Activated CD4-positive, alpha-beta memory T cell treated with anti-CD3 and anti-CD28 coated beads, Interleukin-2, amount 10 ng/mL, durations not matched to agents 7 days and 5 days (primary cell): Measurements from ENCODE around the gene NOVA2. TPM values are rescaled to one million over a fixed set of nuclear protein-coding genes. Genes with fewer than 3 reads are reported as not detected.
A peak's percentile ranks its signal among the peaks of the same experiment; 100 is the strongest.
"Not testable (repeated sequence)": the region's sequence is repeated elsewhere in the genome, so short reads cannot be mapped to it uniquely, and the experiment has no call there.

ENCODE experiments used
- CTCF ChIA-PET: fragments of 350-600 bp; sonication (Branson Sonifier 250); formaldehyde crosslinking; loops from one replicate; lab custom pipeline; 2021; ENCODE audit warnings: antibody characterized with exemption, inconsistent platforms; lab: Charles Lee
- POLR2A ChIA-PET: fragments of 350-600 bp; sonication (Branson Sonifier 250); formaldehyde crosslinking; loops from one replicate; lab custom pipeline; 2021; ENCODE audit warnings: antibody characterized with exemption; lab: Charles Lee
- DNase-seq: peaks from one replicate; pipeline ENCODE4 v3.0.0-alpha.2; 2020
- H3K27ac Mint-ChIP-seq: one replicate; pipeline ENCODE4 v1.8.0; 2021; ENCODE audit warnings: mild to moderate bottlenecking, mixed read lengths
- H3K27me3 Mint-ChIP-seq: one replicate; pipeline ENCODE4 v1.8.0; 2021; ENCODE audit warnings: mixed read lengths
- H3K36me3 Mint-ChIP-seq: one replicate; pipeline ENCODE4 v1.8.0; 2021; ENCODE audit warnings: low read depth, mixed read lengths
- H3K4me1 Mint-ChIP-seq: one replicate; pipeline ENCODE4 v1.8.0; 2021; ENCODE audit warnings: mixed read lengths
- H3K4me3 Mint-ChIP-seq: one replicate; pipeline ENCODE4 v1.8.0; 2021; ENCODE audit warnings: mild to moderate bottlenecking, mixed read lengths
- H3K9me3 Mint-ChIP-seq: one replicate; pipeline ENCODE4 v1.8.0; 2021; ENCODE audit warnings: mixed read lengths
- total RNA-seq, 2 experiments: library from RNA; stranded (reverse); gene quantifications; one replicate each; pipeline ENCODE4 v1.2.3, GENCODE V29; 2021

Gene NOVA2
- total RNA-seq, 2 experiments from 2014 or later = 0.15 to 0.30 TPM

GRCh38 chr19:45906221-45906620 lies 67.4 kb downstream of the NOVA2 start:
- ChIA-PET POLR2A (interaction anchor here (0.7 kb wide), 1 partner anchor 11 kb away, joined by 3 read pairs; no protein-coding TSS in a partner anchor), CTCF (no interaction called here)
- DNase-seq = no peak
- H3K4me1 Mint-ChIP-seq = peaks cover 18% of the 10 kb centered on the region
- no peaks in the 10 kb centered on the region for H3K9me3 Mint-ChIP-seq
- H3K27me3 Mint-ChIP-seq = peaks cover 15% of the 10 kb centered on the region
- H3K36me3 Mint-ChIP-seq = peaks cover 3% of the 10 kb centered on the region
- no peak overlapping the region for H3K27ac Mint-ChIP-seq
- no peak overlapping the region for H3K4me3 Mint-ChIP-seq

- peaks cover 7% of the 10 kb centered on the region for H3K27me3 Mint-ChIP-seq
- CTCF ChIA-PET = no interaction called here
- H3K4me1 Mint-ChIP-seq = peaks cover 29% of the 10 kb centered on the region
- POLR2A ChIA-PET = no interaction called here
- H3K4me3 Mint-ChIP-seq = no peak overlapping the region
- DNase-seq = no peak
- no peaks in the 10 kb centered on the region for H3K9me3 Mint-ChIP-seq
- H3K36me3 Mint-ChIP-seq = peaks cover 12% of the 10 kb centered on the region
- H3K27ac Mint-ChIP-seq = no peak overlapping the region
Observed at GRCh38 chr19:45905011-45905410, 68.7 kb downstream of the NOVA2 start.

GRCh38 chr19:45902651-45903625 lies 70.7 kb downstream of the NOVA2 start:
- peaks cover 2% of the 10 kb centered on the region for H3K27me3 Mint-ChIP-seq
- H3K4me1 Mint-ChIP-seq = peaks cover 26% of the 10 kb centered on the region
- peak; percentile 100 for DNase-seq
- peak overlapping the region; percentile 98 for H3K4me3 Mint-ChIP-seq
- H3K36me3 Mint-ChIP-seq = peaks cover 25% of the 10 kb centered on the region
- no peaks in the 10 kb centered on the region for H3K9me3 Mint-ChIP-seq
- POLR2A ChIA-PET = interaction anchor here (0.7 to 4.0 kb wide), 16 partner anchors 8 to 185 kb away, joined by 3 to 34 read pairs (median 6); partner anchors contain the start of genes CCDC61, IRF2BP1, NANOS2 and SIX5
- CTCF ChIA-PET = interaction anchor here (0.6 to 2.9 kb wide), 19 partner anchors 12 to 257 kb away, joined by 3 to 17 read pairs (median 6); partner anchors contain the start of genes CCDC61, FOXA3, IRF2BP1 and NANOS2
- peak overlapping the region; percentile 82 for H3K27ac Mint-ChIP-seq

- H3K27me3 Mint-ChIP-seq = no peaks in the 10 kb centered on the region
- no peak for DNase-seq
- ChIA-PET POLR2A (interaction anchor here (1.2 to 4.0 kb wide), 9 partner anchors 10 to 94 kb away, joined by 3 to 34 read pairs (median 12); partner anchors contain the start of genes CCDC61, IRF2BP1 and NANOS2), CTCF (interaction anchor here (0.7 to 2.9 kb wide), 14 partner anchors 13 to 256 kb away, joined by 3 to 17 read pairs (median 7); partner anchors contain the start of genes CCDC61, FOXA3, IRF2BP1 and NANOS2)
- H3K36me3 Mint-ChIP-seq = peaks cover 25% of the 10 kb centered on the region
- peaks cover 26% of the 10 kb centered on the region for H3K4me1 Mint-ChIP-seq
- peak within 1 kb of the TSS; percentile 98 for H3K4me3 Mint-ChIP-seq
- no peaks in the 10 kb centered on the region for H3K9me3 Mint-ChIP-seq
- H3K27ac Mint-ChIP-seq = peak within 1 kb of the TSS; percentile 82
Observed at GRCh38 chr19:45901912-45902650, 71.6 kb downstream of the NOVA2 start, which contains the start of gene MYPOP. MYPOP (minus strand) TSS chr19:45902613; CDS start chr19:45901773, 840 bp downstream.

- Mint-ChIP-seq H3K27ac (no peak overlapping the region), H3K9me3 (no peaks in the 10 kb centered on the region), H3K4me1 (peaks cover 26% of the 10 kb centered on the region), H3K36me3 (peaks cover 25% of the 10 kb centered on the region), H3K4me3 (peak overlapping the region; percentile 51), H3K27me3 (no peaks in the 10 kb centered on the region)
- DNase-seq = peak; percentile 44
- ChIA-PET POLR2A (interaction anchor here (1.6 to 4.0 kb wide), 5 partner anchors 9 to 94 kb away, joined by 5 to 34 read pairs (median 16); partner anchors contain the start of genes CCDC61 and IRF2BP1), CTCF (interaction anchor here (0.9 to 2.9 kb wide), 3 partner anchors 15 to 132 kb away, joined by 4 to 12 read pairs (median 6); partner anchors contain the start of genes IRF2BP1 and SIX5)
Observed at GRCh38 chr19:45901432-45901911, 72.2 kb downstream of the NOVA2 start.

GRCh38 chr19:45900738-45901431 lies 72.8 kb downstream of the NOVA2 start:
- H3K36me3 Mint-ChIP-seq = peaks cover 25% of the 10 kb centered on the region
- H3K4me1 Mint-ChIP-seq = peaks cover 26% of the 10 kb centered on the region
- H3K27ac Mint-ChIP-seq = no peak overlapping the region
- no peaks in the 10 kb centered on the region for H3K27me3 Mint-ChIP-seq
- H3K4me3 Mint-ChIP-seq = peak overlapping the region; percentile 49
- POLR2A ChIA-PET = interaction anchor here (1.6 to 4.0 kb wide), 3 partner anchors 13 to 18 kb away, joined by 5 to 34 read pairs (median 29); partner anchors contain the start of gene IRF2BP1
- no peaks in the 10 kb centered on the region for H3K9me3 Mint-ChIP-seq
- CTCF ChIA-PET = interaction anchor here (0.6 to 1.3 kb wide), 3 partner anchors 9 to 131 kb away, joined by 3 to 6 read pairs (median 4); partner anchors contain the start of genes IRF2BP1 and SIX5
- no peak for DNase-seq

- H3K4me3 Mint-ChIP-seq = peak overlapping the region; percentile 49
- H3K4me1 Mint-ChIP-seq = peaks cover 26% of the 10 kb centered on the region
- no peak for DNase-seq
- H3K9me3 Mint-ChIP-seq = no peaks in the 10 kb centered on the region
- CTCF ChIA-PET = interaction anchor here (0.6 to 1.3 kb wide), 2 partner anchors 9 to 131 kb away, joined by 3 to 6 read pairs; partner anchors contain the start of gene SIX5
- peaks cover 31% of the 10 kb centered on the region for H3K36me3 Mint-ChIP-seq
- POLR2A ChIA-PET = interaction anchor here (3.8 to 4.0 kb wide), 2 partner anchors 15 to 19 kb away, joined by 29 to 34 read pairs; partner anchors contain the start of gene IRF2BP1
- H3K27ac Mint-ChIP-seq = peak overlapping the region; percentile 42
- no peaks in the 10 kb centered on the region for H3K27me3 Mint-ChIP-seq
Observed at GRCh38 chr19:45899919-45900589, 73.6 kb downstream of the NOVA2 start.

GRCh38 chr19:45899253-45899652 lies 74.4 kb downstream of the NOVA2 start:
- Mint-ChIP-seq H3K9me3 (no peaks in the 10 kb centered on the region), H3K4me3 (no peak overlapping the region), H3K27ac (no peak overlapping the region), H3K36me3 (peaks cover 33% of the 10 kb centered on the region), H3K27me3 (no peaks in the 10 kb centered on the region), H3K4me1 (peaks cover 29% of the 10 kb centered on the region)
- POLR2A ChIA-PET = no interaction called here
- CTCF ChIA-PET = no interaction called here
- DNase-seq = no peak

GRCh38 chr19:45897261-45897812 lies 76.3 kb downstream of the NOVA2 start:
- CTCF ChIA-PET = no interaction called here
- H3K4me3 Mint-ChIP-seq = no peak overlapping the region
- H3K4me1 Mint-ChIP-seq = peaks cover 27% of the 10 kb centered on the region
- no peak for DNase-seq
- no peaks in the 10 kb centered on the region for H3K9me3 Mint-ChIP-seq
- H3K27ac Mint-ChIP-seq = no peak overlapping the region
- peaks cover 33% of the 10 kb centered on the region for H3K36me3 Mint-ChIP-seq
- H3K27me3 Mint-ChIP-seq = no peaks in the 10 kb centered on the region
- POLR2A ChIA-PET = no interaction called here

- H3K27me3 Mint-ChIP-seq, POLR2A ChIA-PET: not testable (repeated sequence)
Observed at GRCh38 chr19:45895983-45896599, 77.6 kb downstream of the NOVA2 start.

More at GRCh38 chr19:45895983-45896599, 77.6 kb downstream of the NOVA2 start:
- H3K9me3 Mint-ChIP-seq, H3K4me3 Mint-ChIP-seq, CTCF ChIA-PET, DNase-seq, H3K27ac Mint-ChIP-seq: not testable (repeated sequence)
- peaks cover 22% of the 10 kb centered on the region for H3K4me1 Mint-ChIP-seq
- peaks cover 30% of the 10 kb centered on the region for H3K36me3 Mint-ChIP-seq
